Measurements from ENCODE around the gene SFI1.

DNA sequence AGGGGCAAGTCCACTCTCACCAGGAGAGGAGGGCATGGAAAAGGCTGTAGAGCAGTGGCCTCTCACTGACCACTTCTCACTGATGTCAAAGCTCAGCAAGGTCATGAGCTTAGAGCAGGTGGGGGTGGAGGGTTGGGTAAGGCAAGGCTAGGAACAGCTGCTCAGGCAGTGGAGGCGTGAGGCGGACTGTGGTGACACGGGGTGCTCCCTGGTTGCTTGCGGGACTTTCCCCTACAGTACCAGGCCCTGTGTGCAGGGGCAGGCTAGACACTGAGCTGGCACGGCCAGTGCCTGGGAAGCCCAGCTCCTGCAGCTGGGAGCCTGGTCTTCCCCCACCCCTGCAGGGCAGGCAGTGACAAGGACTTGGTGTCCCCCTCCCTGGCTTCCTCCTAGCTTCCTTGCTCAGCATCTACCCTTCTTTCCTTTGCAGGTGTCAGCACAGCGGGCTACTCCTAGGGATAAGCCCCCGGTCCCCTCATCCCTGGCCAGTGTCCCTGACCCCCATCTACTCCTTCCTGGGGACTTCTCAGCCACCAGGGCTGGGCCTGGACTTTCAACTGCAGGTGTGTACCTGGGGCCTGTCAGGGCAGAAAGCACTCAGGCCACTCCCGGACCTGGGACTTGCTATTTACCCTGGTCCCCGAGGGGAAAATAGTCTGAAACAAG, 120.1 kb downstream of the SFI1 start:
- TF ChIP-seq, protein P1, sequence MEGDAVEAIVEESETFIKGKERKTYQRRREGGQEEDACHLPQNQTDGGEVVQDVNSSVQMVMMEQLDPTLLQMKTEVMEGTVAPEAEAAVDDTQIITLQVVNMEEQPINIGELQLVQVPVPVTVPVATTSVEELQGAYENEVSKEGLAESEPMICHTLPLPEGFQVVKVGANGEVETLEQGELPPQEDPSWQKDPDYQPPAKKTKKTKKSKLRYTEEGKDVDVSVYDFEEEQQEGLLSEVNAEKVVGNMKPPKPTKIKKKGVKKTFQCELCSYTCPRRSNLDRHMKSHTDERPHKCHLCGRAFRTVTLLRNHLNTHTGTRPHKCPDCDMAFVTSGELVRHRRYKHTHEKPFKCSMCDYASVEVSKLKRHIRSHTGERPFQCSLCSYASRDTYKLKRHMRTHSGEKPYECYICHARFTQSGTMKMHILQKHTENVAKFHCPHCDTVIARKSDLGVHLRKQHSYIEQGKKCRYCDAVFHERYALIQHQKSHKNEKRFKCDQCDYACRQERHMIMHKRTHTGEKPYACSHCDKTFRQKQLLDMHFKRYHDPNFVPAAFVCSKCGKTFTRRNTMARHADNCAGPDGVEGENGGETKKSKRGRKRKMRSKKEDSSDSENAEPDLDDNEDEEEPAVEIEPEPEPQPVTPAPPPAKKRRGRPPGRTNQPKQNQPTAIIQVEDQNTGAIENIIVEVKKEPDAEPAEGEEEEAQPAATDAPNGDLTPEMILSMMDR (IDR thresholded peaks at IDR 0.05): no peak
- no peak for TF ChIP-seq POLR2A (IDR thresholded peaks at IDR 0.05)

All from testis (tissue), 2 donors.